Stomach (tissue), 4 donors: ENCODE results near the gene PFDN2.

Experiments
- CTCF ChIP-seq, 7 experiments: fragments of 450-650 bp in 4 of 7; fragments of 200-600 bp in 3 of 7; sonication (generic) in 3 of 7; IDR thresholded peaks; one replicate each; pipeline ENCODE4 v1.5.1; 2016 to 2019; ENCODE audit warnings: antibody characterized with exemption in 7 of 7, control low read depth in 2 of 7, mild to moderate bottlenecking in 1 of 7
- POLR2A ChIP-seq, 4 donors: fragments of 450-650 bp; IDR thresholded peaks; one replicate each; pipeline ENCODE4 v1.6.1; 2016; ENCODE audit warnings: antibody characterized with exemption in 4 of 4, control low read depth in 2 of 4, mild to moderate bottlenecking in 1 of 4, moderate library complexity in 1 of 4
- POLR2AphosphoS5 ChIP-seq, 3 donors: sonication (generic); formaldehyde crosslinking; IDR thresholded peaks; one replicate each; pipeline ENCODE4 v1.6.1; 2016; ENCODE audit warnings: antibody characterized with exemption in 3 of 3

DNA sequence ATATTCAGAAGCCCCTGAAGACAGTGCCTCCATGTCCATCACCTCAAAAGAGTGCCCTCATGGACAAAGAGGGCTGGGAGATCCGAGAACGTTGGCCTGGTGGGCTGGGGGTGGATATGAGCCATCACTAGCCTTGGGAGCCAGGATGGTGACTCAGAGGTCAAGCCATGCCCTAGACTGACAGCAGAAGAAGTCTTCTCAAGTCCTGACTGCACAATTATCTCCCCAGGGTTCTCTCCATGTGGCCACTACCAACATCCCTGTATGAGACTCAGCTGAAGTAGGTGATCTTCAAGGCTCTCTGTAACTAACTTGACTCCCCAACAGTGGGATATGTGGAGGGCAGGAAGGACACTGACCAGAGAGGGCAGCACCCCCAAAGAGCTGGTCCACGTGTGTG is 64.9 kb downstream of the PFDN2 start:
- TF ChIP-seq CTCF (IDR thresholded peaks at IDR 0.05) (no peak), POLR2AphosphoS5 (IDR thresholded peaks at IDR 0.05) (no peak), POLR2A (IDR thresholded peaks at IDR 0.05) (no peak)
